Motor neuron (in vitro differentiated cells): ENCODE data around the gene ANXA11. TPM values are rescaled to one million over a fixed set of nuclear protein-coding genes. Genes with fewer than 3 reads are reported as not detected.

Source experiments
- ATAC-seq, 8 experiments: fragments of 200-7000 bp; cut with Tn5 transposase; replicated peaks in 6 of 8; 2 replicates each; pipeline ENCODE4 v1.8.0; 2021; ENCODE audit warnings: mild to moderate bottlenecking in 8 of 8, moderate library complexity in 8 of 8
- H3K27ac ChIP-seq, 2 donors: fragments of 250-450 bp; sonication (Bioruptor Pico); 2 replicates each; pipeline ENCODE4 v1.9.0; 2021; ENCODE audit warnings: antibody characterized with exemption in 2 of 2, mild to moderate bottlenecking in 2 of 2, moderate library complexity in 1 of 2
- H3K4me1 ChIP-seq, 2 donors: fragments of 250-450 bp; sonication (Bioruptor Pico); replicated peaks in 1 of 2; 2 replicates each; pipeline ENCODE4 v1.6.1; 2021; ENCODE audit warnings: antibody characterized with exemption in 2 of 2, mild to moderate bottlenecking in 2 of 2, moderate library complexity in 1 of 2
- H3K4me3 ChIP-seq, 5 donors: fragments of 250-450 bp; sonication (Bioruptor Pico); 2 replicates each; pipeline ENCODE4 v1.9.0; 2021; ENCODE audit warnings: antibody characterized with exemption in 5 of 5, mild to moderate bottlenecking in 5 of 5, moderate library complexity in 4 of 5
- WGBS, 10 experiments: fragments of 450-650 bp; shearing (Covaris generic); methylation state at CpG; one replicate each; pipeline ENCODE4 v1.0.0; 2022; 5-methylcytosine and 5-hydroxymethylcytosine counted together
- in situ Hi-C, 9 experiments: fragments of 400-800 bp; cut with MboI; loops; one replicate each; pipeline ENCODE4 v1.15.0; 2021; ENCODE audit warnings: low sequenced_read_pairs in 9 of 9, low pct_unique_long_range_greater_than_20kb in 2 of 9; ENCODE audit not compliant: unreplicated experiment in 9 of 9
- total RNA-seq, 8 experiments: library from RNA; unstranded; fragments of 300-600 nt; gene quantifications; 2 replicates each; pipeline versions ENCODE4 v1.2.3 to v1.2.4, GENCODE V29; 2022

The ANXA11 gene
- total RNA-seq, 8 experiments from 2014 or later, result 4.9 to 197 (median 37.4) TPM

GRCh38 chr10:80177781-80178636 lies 27.3 kb downstream of the ANXA11 start:
- ATAC-seq, result peak in 2 of 8 experiments; percentile 21 to 55
- no peak overlapping the region for H3K27ac ChIP-seq
- H3K4me3 ChIP-seq, result no peak overlapping the region
- peaks cover 0 to 5% of the 10 kb centered on the region in 2 donors for H3K4me1 ChIP-seq
- in situ Hi-C loops, result no loop called here
- WGBS, 10 experiments, result 45 to 100% (median 83%) methylated on average over 1 to 6 of the region's 12 CpGs; no CpG with 5 or more reads in 2 of the 10 experiments

- in situ Hi-C loops, result no loop called here
- 43 to 100% (median 89%) methylated on average over 1 to 5 of the region's 6 CpGs; no CpG with 5 or more reads in 3 of the 10 experiments for WGBS, 10 experiments
These were observed 28.8 kb downstream of the ANXA11 start for GRCh38 chr10:80176526-80176925.

GRCh38 chr10:80174641-80175395 lies 30.5 kb downstream of the ANXA11 start:
- H3K4me3 ChIP-seq, result no peak overlapping the region
- WGBS, 10 experiments, result 71 to 100% (median 93%) methylated on average over 3 to 8 of the region's 15 CpGs; no CpG with 5 or more reads in 4 of the 10 experiments
- no peak overlapping the region for H3K27ac ChIP-seq
- peaks cover 0 to 5% of the 10 kb centered on the region in 2 donors for H3K4me1 ChIP-seq
- in situ Hi-C loops, result no loop called here
- ATAC-seq, result no peak

More at GRCh38 chr10:80176526-80176925, 28.8 kb downstream of the ANXA11 start:
- ATAC-seq, result no peak
- Histone ChIP-seq H3K4me1 (peaks cover 0 to 5% of the 10 kb centered on the region in 2 donors), H3K4me3 (no peak overlapping the region), H3K27ac (no peak overlapping the region)

- Histone ChIP-seq H3K4me1 (peaks cover 0 to 5% of the 10 kb centered on the region in 2 donors), H3K4me3 (no peak overlapping the region), H3K27ac (no peak overlapping the region)
- in situ Hi-C loops, result no loop called here
- no peak for ATAC-seq
- 20 to 100% (median 90%) methylated on average over 1 to 2 of the region's 6 CpGs; no CpG with 5 or more reads in 4 of the 10 experiments for WGBS, 10 experiments
These were observed 31.9 kb downstream of the ANXA11 start for GRCh38 chr10:80173466-80173865.

DNA sequence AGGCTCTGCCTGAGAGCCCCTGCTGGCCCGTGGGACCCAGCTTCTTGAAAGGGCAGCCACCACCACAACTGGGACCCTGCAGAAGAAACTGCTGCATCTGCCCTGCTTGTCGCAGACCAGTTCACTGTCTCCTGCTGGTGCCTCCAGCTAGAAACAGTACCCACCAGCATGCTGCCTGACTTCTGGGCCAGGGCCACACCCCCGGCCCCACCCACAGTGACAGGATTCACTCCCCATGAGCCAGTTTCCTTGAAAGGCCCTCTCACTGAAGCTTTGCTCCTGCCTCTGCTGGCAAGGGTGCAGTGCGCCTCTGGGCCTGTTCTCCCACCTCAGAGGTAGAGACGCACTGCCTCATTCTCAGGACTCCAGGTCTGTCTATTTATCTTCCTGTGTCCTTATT lies 32.4 kb downstream of the ANXA11 start:
- no peak overlapping the region for H3K4me3 ChIP-seq
- peaks cover 0 to 3% of the 10 kb centered on the region in 2 donors for H3K4me1 ChIP-seq
- WGBS, 10 experiments, result 40 to 100% (median 70%) methylated on average over 1 to 2 of the region's 5 CpGs; no CpG with 5 or more reads in 6 of the 10 experiments
- no peak overlapping the region for H3K27ac ChIP-seq
- peak in 4 of 8 experiments; percentile 22 to 62 (median 42) for ATAC-seq
- in situ Hi-C loops, result no loop called here

GRCh38 chr10:80171248-80171660 lies 34.1 kb downstream of the ANXA11 start:
- in situ Hi-C loops, result no loop called here
- Histone ChIP-seq H3K27ac (no peak overlapping the region), H3K4me3 (no peak overlapping the region), H3K4me1 (no peaks in the 10 kb centered on the region)
- WGBS, 10 experiments, result 78 to 100% (median 92%) methylated on average over 1 to 5 of the region's 7 CpGs; no CpG with 5 or more reads in 6 of the 10 experiments
- ATAC-seq, result no peak

- in situ Hi-C loops, result no loop called here
- Histone ChIP-seq H3K4me1 (no peaks in the 10 kb centered on the region), H3K4me3 (no peak overlapping the region), H3K27ac (no peak overlapping the region)
- 80 to 100% (median 83%) methylated on average over 1 to 3 of the region's 10 CpGs; no CpG with 5 or more reads in 5 of the 10 experiments for WGBS, 10 experiments
- no peak for ATAC-seq
These were observed 34.7 kb downstream of the ANXA11 start for GRCh38 chr10:80170641-80171040.

GRCh38 chr10:80170026-80170425 lies 35.3 kb downstream of the ANXA11 start:
- Histone ChIP-seq H3K27ac (no peak overlapping the region), H3K4me1 (no peaks in the 10 kb centered on the region), H3K4me3 (no peak overlapping the region)
- 14 to 92% (median 41%) methylated on average over 1 to 4 of the region's 4 CpGs; no CpG with 5 or more reads in 2 of the 10 experiments for WGBS, 10 experiments
- in situ Hi-C loops, result no loop called here
- no peak for ATAC-seq

DNA sequence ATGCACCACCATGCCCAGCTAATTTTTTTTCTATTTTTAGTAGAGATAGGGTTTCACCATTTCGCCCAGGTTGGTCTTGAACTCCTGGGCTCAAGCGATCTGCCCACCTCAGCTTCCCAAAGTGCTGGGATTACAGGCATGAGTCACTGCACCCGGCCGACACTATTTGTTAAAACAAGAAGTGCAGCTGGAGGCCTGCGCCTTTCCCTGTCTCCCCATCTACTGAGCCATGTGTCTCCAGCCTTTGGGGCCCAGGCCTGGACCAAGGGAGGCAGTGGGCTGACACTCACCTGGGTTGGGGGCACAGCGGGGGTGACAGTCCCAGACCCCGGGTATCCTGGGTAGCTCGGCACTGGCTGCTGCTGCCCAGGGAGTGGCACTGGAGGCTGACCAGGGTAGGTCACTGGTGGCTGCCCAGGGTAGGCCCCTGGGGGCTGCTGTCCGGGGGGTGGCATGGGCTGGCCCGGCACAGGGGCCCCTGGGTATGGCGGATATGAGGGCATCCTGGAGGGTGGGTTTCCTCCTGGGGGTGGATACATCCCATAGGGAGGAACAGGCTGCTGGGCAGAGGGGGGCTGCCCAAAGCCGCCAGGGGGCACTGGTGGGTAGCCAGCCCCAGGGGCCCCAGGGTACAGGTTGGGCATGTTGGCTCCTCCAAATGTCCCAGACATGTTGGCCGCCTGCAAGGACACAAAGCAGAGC lies 36.5 kb downstream of the ANXA11 start:
- H3K27ac ChIP-seq, result no peak overlapping the region
- 83 to 100% (median 97%) methylated on average over 1 to 3 of the region's 13 CpGs; no CpG with 5 or more reads in 4 of the 10 experiments for WGBS, 10 experiments
- H3K4me1 ChIP-seq, result no peaks in the 10 kb centered on the region
- in situ Hi-C loops, result no loop called here
- ATAC-seq, result no peak
- no peak overlapping the region for H3K4me3 ChIP-seq

DNA sequence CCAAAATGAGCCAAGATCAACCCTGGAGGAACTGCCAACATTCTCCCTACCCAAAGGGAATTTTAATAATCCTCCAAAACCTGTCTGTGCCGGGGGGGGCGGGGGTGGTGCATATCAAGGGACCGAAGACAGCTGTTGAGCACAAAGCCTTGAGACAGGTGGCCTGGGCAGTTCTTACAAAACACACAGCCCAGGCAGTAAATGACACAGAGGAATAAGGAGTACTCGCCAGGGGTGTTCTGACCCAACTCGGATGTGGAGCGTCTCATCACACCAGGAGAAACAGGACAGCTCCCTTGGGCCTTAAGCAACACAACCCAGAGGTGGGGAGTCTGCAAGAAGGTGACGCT lies 37.2 kb downstream of the ANXA11 start:
- Histone ChIP-seq H3K4me3 (no peak overlapping the region), H3K27ac (no peak overlapping the region), H3K4me1 (no peaks in the 10 kb centered on the region)
- 57 to 100% (median 100%) methylated on average over 1 to 5 of the region's 7 CpGs; no CpG with 5 or more reads in 3 of the 10 experiments for WGBS, 10 experiments
- in situ Hi-C loops, result no loop called here
- peak in 1 of 8 experiments; percentile 7 for ATAC-seq

DNA sequence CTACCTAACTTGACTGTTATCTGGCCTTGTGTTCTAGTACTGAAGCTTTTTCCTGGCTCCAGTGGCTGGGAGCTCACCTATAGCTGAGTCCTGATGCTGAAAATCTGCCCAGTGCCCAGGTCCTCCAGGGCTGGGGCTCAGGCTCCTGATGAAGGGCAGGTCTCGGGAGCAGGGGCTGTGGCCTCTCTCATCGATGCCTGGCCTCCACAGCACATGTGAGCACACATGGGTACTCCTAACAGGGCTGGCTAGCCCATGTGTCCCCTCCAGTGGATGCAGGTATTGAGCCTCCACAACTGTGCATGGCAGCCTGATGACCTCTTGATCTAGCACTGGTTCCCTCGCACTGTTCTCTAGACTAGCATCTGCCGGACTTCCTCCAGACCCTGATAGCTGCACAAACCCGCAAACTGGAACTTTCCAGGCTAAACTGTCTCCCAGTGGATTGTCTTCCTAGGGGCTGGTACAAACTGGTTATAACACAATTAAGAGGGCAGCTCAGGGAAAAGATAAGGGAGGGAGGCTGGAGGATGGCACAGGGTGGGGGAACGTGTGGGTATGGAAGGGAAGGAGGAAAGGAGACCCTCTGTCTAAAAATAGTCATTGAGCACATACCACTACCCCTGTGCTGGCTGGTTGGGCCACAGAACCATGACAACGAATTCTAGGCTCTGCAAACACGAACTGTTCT lies 37.7 kb downstream of the ANXA11 start:
- no peak overlapping the region for H3K27ac ChIP-seq
- peak in 5 of 8 experiments; percentile 21 to 74 (median 26) for ATAC-seq
- H3K4me1 ChIP-seq, result no peaks in the 10 kb centered on the region
- WGBS, 10 experiments, result 53 to 100% (median 62%) methylated on average over 1 to 3 of the region's 8 CpGs; no CpG with 5 or more reads in 6 of the 10 experiments
- in situ Hi-C loops, result no loop called here
- H3K4me3 ChIP-seq, result no peak overlapping the region
